ENCODE data around the gene MAP3K20. TPM values are rescaled to one million over a fixed set of nuclear protein-coding genes. Genes with fewer than 3 reads are reported as not detected.
A peak's percentile ranks its signal among the peaks of the same experiment; 100 is the strongest.
"Not testable (repeated sequence)": the region's sequence is repeated elsewhere in the genome, so short reads cannot be mapped to it uniquely, and the experiment has no call there.

MAP3K20 gene
- total RNA-seq, 1 donor from 2014 or later = 39.9 TPM

DNA sequence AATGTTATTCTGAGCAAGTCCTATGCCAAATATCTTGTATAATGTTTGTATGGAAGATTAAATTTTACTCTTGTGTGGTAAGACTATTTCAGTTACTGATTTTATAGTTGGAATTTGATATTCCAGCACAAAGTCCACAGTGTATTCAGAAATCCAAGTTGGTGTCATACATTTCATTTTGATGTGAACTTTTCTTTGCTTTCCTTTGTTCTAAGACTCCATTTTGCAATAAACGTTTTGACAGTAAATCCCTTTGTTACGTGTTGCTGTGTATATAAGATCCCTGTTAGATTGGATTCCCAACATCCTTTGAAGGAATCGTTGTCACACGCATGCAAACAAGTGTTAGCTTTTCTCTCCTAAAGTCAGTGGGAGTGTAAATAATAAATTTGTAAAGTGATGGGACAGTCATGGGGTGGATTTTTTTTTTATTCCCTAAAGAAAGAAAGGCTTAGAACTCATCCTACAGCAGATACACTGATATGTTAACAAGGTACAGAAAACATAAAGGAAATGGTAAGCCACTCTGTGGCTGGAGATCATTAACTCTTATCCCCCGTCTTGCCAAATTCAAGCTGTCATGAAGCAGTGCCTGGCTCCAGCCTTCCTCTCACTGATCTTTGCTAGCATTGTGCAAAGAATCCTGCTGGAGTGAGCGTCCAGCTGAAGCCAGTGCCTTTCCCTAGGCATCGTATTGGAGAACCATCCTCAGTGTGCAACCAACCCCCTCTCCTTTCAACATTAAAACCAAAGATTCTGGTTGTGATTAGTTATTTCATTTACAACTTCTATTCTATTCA lies 151.5 kb downstream of the MAP3K20 start:
- no peak for DNase-seq (ENCODE audit: low read depth)

DNA sequence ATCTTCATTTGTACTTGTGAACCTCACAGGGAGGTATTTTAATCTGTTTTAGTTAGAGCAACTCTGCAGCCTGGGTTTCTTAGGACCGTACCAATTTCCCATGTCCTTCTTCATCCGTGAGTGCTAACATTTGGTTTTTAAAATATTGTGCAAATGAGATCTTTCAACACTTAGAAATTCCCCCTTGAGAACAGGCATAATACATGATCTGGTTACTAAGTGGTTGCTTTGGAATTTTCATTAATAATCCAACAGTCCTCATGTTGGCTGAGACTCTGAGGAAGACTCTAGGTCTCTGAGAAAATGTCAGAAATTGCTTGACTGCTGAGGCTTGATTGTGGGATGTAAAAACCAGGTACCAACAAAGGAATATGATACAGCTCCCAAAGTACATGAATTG lies 153.4 kb downstream of the MAP3K20 start:
- no peak for DNase-seq (ENCODE audit: low read depth)

DNA sequence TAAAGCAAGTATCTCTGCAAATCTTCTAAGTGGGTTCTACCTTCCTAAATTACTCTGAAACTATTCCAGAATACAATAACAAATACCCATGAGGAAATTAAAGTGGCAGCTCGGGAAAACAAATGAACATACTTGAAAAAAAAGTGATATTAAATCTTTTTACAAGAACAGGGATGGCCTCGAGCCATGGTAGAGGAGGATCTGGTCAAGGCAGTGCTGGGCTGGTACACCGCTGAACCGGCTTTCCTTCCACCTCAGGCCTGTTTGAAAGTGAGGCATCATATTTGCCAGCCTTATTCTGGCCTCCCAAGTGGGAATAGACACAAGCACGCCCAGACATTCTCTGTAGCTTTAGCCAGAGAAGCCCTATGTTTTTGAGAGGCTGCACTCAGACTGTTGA lies 154.5 kb downstream of the MAP3K20 start:
- no peak for DNase-seq (ENCODE audit: low read depth)

DNA sequence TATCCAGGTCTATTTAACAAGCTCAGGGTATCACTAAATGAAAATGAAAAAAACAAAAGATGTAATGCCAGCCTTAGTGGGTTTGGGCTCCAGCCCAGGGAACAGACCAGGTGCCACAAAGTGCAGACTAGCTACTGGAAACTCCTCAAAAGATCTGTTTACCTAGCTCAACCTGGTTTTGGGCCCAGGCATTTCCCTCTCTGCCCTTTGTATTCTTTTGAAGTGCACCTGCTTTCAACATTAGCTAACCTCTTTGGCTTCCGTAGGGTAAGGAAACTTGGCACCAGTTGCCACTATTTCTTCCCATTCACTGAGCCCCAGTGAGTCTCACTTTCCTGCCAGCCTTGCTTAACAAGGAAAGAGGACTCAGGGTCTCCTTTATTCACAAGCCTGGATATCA lies 155.4 kb downstream of the MAP3K20 start:
- peak; percentile 21 for DNase-seq (ENCODE audit: low read depth)

DNA sequence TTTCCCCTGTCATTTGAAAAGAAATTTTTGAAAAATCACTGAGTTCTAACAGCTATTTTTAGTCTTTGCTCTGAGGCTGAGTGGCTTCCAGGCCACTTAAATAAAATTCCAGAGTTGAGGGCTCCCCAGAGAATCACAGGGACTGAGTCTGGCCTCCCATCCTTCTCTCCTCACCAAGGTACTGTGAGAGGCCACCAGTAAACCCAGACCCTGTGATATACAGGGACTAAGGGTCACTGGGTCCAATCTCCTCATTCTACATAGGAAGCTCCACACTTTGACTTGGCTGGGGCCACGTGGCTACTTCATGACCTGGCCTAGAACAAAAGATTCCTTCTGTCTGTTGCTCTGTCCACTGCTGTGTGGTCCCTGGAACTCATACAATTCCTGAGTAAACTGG lies 155.8 kb downstream of the MAP3K20 start:
- DNase-seq (ENCODE audit: low read depth) = peak; percentile 21

DNA sequence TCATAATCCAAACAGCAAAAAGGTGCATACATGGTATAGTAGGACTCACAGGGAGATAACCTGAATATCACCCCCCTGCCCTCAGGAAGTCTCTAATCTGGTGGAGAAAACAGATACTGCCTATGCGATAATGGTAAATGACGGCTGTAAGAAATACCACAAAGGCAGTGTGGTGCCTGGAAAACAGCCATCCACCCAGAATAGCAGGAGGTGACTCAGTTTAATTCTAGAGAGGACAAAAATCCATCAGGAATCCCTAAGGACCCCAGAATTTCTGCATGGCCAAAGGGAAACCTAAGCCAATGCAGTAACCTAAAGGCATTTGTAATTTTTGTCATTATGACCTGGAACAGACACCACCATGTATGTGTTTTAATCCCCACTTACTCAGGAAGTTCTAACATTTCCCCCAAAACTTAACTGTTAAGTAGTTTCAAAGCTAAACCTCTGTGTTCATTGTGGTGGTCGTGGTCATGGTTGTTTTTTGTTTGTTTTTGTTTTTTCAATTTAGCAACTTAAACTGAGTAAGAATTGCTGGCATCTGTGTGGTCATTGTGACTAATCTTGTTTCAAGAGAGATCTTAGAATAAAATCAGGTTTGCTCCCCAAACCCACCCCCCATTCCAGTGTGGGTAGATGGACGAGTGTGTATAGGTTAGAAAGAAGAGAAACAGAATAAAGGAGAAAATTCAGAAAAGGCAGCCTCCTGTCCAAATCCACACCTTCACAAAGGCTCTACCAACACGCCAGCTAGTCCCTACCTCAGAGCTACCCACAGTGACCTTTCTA lies 157.5 kb downstream of the MAP3K20 start:
- peak; percentile 58 for DNase-seq (ENCODE audit: low read depth)

DNA sequence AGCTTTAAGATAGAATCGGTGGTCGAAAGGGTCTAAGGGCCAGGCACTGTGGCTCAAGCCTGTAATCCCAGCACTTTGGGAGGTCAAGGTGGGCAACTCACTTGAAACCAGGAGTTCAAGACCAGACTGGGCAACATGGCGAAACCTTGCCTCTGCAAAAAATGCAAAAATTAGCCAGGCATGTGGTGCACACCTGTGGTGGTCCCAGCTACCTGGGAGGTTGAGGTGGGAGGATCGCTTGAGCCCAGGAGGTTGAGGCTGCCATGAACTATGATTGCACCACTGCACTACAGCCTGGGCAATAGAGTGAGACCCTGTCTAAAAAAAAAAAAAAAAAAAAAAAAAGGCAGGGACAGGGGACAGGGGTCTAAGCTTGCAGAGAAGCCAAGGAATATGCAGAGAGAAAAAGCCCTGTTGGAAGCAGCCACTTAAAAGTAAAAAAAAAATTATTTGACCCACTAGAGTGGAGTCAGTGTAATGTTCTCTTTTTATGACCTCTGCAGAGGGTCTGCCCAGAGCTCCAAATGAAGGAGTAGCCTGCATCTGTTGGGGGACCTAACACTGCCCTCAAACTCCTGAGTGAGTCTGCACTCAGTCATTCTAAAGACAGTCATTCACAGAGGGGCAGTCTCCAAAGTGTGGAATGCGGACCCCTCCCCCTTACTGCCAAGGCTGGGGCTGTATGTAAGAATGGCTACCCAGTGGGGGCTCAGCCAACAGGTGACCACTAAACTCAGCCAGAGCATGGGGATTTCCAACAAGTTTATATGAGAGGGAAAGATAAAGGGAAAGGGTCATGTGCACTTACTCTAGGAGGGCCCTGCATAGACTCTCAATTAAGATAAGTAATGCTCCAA lies 160.5 kb downstream of the MAP3K20 start:
- DNase-seq (ENCODE audit: low read depth) = no peak

DNA sequence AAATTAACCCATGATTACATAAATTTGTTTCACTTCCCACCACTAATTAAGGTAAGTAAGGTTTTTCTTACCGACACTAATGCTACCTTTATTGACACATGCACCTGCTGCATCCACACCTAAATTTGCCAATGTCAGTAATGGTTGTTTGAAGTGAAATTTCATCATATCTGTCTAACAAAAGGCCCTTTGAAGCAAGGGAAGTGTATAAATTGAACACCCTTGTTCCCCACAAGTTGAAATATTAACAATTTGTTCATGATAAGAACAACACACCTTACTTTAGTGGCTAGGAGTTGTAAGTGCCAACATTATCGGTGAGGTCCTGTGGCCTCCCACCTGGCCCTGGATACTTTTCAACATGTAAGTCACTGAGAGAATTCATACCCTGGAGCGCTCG lies 162.7 kb downstream of the MAP3K20 start:
- no peak for DNase-seq (ENCODE audit: low read depth)

DNA sequence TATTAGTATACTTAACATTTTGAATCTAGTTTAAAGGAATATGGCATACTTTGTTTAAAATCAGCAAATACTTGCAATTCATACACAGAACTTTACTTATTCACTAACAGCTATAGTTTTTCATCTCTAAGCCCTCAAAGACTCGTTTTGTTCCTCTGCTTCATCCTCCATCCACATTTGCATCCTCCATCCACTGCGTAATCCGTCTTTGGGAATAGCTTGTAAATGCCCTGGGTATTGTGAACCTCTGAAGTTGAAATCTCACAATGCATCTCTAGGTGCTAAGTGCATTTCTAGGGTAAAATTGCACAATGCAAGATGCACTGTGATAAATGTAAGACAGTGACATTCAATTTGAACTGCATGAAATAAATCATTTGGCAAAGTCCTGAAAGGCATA lies 163.2 kb downstream of the MAP3K20 start:
- no peak for DNase-seq (ENCODE audit: low read depth)

DNA sequence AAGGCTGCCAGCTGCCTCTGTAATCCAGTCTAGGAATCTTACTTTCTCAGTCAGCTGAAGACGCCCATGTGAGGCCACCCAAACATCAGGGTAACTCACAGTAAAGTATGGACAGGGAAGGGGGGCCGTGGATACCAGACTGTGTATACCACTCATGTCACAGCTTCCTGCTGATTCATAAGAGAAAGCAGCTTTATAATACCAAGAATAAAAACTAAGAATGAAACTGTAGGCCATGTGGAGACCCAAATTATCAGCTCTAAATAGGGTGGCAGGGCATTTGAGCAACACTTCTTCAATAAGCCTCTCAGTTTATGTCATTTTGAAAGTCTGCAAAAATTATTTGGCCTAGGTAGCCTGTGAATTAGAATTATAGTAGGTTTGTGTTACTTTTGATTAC lies 164.0 kb downstream of the MAP3K20 start:
- no peak for DNase-seq (ENCODE audit: low read depth)

DNA sequence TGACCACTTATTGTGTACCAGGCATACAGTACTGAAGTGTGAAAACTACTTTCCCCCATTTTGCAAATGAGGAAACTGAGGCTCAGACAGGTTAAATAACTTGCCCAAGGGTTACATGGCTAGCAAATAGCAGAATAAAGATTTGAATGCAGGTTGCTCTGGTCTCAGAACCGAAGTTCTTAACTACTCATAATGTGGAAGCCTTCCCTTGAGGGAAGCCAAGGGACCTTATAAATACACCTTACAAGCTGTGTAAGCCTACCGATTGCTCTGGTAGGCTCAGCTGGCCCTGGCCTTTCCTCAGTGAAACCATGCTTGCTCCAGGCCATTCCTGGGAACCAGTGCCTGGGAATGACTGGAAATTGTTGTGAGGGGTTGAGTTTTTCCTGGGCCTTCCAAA lies 164.4 kb downstream of the MAP3K20 start:
- no peak for DNase-seq (ENCODE audit: low read depth)

DNA sequence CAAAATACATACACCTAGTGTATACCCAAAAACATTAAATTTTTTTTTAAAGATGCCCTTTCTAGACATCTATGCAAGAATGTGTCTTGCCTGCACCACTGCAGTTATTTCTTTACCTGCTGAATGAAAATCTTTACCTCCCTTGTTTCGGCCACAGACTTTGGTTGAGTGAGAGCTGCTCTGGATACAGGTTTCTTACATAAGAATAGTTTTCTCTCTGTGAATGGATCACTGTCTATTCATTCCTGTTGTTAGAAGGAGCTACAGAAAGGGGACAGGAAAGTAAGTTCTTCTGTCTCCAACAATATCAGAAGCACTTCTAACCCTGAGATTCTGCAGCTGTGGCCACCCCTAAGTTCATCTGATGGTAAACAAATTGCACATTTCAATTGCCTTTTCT lies 166.0 kb downstream of the MAP3K20 start:
- DNase-seq (ENCODE audit: low read depth) = no peak

DNA sequence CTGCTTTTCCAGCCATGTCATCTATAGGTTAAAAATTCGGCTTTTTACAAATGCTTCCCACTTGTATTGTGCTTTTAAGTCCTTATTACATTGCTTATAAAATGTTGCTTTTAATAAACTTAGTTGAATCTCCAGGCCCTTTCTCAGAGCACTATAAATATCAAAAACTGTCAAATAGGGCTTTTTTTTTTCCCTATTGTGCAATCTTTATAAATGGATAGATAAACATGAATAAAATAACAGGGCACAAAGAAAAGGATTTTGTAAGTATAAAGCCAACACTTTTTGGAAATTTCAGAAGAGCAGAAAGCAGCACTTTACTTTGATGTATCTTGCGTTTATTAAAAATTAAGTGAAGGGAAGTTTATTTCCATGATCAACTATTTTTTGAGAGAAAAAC lies 171.5 kb downstream of the MAP3K20 start:
- DNase-seq (ENCODE audit: low read depth) = no peak

DNA sequence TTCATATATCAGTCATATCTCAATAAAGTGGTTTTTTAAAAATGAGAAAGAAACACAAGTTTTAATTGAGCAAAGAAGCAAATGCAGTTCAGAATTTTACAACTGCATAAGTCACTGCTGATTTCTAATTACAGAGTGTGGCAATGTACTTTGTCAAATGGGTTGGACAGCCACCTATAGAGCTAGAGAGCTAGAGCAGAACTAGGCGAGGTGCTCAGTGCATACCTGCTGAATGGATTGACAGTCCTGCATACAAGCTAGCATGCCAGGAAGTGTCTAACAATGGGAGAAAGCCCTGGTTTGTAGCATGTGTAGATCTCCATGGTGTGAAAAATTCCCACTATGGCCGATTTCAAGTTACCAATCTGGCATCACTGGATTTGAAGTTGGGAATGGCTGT lies 172.7 kb downstream of the MAP3K20 start:
- DNase-seq (ENCODE audit: low read depth) = no peak

DNA sequence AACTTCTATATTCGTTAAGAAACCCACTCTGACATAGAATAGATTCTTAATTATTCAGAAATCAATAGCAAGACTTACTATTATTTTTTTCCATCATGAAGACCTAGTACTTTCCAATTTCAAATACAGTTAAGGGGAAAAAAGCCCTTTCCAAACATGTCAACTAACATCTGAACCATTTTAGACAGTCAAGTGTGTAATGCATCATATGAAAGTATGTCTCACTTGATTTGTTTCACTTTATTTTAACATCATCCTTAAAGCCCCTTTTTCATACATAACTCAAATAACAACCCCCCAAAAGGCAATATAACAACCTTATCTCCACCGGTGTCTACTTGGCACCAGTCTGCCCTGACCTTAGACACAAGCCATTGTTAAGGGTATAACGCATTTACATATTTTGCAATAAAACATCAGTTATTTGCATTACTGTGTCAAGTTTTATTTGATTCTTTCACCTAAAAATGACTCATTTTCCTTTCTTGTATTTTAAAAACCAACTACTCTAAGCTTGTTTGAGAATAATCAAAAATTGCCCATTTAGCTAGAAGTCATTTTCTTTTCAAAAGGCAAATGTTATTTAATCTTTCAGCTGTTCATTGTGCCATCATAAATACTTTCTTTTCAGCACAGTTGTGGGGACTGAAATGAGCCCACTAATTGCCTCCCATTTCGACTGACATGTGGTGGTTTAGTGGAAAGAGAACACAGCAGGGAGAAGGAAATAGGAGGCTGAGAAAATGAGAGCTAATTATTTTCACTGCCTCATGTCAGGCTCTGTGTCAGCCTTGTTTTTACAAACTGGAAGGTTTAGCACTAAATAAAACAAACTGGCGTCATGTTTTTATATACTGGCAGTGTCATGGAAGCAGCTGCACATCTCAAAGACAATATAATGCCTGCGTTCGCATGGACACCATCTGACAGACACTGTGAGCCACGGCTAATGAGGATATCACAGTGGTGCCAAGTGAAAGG lies 174.3 kb downstream of the MAP3K20 start:
- DNase-seq (ENCODE audit: low read depth) = peak; percentile 23

DNA sequence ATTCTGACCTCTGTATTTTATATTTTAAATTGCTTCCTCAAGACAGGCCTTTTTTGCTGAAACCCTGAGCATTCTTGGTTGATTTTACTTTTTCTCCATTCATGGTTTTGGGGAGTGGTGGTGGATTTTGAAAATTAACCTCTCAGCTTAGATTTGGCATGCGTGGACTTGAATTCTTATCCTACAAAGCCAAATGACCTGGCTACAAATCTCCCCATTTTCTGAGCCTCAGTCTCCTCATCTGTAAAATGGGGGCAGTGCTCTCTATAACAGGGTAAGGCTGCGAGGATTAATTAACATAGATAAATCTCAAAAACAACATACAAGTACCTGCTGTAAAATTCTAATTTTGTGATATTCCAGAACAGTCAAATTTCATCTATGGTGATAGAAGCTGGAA lies 175.6 kb downstream of the MAP3K20 start:
- DNase-seq (ENCODE audit: low read depth) = no peak

DNA sequence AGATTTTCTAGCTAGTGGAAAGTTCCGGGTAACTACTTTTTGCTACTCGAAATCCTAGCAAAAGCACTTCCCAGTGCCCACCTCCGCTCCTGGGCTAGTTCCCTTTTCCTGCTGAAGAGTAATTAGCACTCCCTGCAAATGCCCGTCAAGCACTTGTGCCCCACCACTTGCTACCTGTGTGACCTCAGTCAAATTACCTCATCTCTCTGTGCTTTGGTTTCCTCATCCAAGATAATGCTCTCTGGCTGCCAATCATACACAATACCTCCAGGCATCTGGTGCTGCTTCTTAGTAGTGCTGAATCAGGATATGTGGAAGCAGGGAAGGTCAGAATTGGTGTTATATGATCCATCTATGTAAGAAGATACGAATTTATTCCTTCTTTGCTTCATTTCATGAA lies 176.9 kb downstream of the MAP3K20 start:
- no peak for DNase-seq (ENCODE audit: low read depth)

DNA sequence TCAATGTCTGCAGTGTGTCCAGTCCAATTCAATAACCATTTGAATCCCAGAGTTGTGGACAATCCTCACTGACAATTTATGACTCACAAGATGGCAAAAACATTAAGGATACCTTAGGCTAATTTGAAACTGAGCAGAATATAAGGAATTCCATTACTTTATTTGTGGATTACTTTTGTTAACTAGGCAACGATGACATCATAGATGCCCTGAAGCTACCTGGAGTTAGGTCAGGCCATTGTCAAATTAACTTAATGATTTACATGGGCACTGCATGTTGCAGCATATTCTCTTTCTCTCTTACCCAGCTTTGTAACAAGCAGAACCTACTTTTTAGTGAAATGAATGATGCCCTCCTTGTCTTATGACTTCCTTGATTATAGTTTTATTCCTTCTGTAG lies 179.0 kb downstream of the MAP3K20 start:
- no peak for DNase-seq (ENCODE audit: low read depth)

DNA sequence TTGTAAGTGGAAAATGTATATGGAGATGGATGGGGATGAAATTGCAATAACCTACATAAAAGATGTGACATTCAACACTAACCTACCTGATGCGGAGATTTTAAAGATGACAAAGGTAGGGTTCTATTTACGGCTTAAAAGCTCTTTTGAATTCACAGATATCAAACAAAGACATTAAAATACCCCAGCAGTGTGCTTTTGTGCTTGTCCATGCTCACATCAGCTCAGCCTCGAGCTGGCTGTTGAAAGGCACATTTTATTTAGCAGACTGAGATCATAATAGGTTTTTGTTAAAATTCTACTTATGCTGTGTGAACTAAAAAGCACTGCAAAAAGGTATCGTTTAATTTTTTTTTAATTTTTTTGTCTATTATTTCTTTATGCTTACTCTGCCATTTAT lies 183.1 kb downstream of the MAP3K20 start:
- no peak for DNase-seq (ENCODE audit: low read depth)

DNA sequence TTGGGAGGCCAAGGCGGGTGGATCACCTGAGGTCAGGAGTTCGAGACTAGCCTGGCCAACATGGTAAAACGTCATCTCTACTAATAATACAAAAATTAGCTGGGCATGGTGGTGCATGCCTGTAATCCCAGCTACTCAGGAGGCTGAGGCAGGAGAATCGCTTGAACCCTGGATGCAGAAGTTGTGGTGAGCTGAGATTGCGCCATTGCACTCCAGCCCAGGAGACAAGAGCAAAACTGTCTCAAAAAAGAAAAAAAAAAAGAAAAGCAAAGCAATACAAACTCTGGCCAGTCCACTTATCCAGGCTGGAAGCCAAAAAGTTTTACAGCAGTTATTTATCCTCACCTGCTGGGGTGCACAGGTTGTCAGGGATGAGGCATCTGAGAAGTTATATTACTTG lies 186.7 kb downstream of the MAP3K20 start:
- DNase-seq (ENCODE audit: low read depth) = not testable (repeated sequence)

DNA sequence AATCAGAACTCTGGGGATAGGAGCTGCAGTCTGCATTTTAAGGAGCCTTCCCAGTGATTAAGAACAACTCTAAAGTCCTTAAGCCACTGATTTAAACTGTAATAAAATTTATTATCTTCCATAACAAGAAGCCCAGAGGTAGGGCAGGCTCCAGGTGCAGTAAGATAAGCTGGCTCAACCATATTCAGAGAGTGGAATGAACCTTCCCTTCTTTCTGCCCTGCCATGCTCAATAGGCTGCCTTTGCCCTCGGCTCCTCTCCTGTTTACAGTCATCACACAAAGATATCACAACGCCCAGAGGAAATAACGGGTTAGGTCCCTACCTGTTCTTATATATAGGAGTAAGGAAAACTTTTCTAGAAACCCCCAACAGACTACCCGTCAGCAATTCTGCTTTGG lies 188.5 kb downstream of the MAP3K20 start:
- no peak for DNase-seq (ENCODE audit: low read depth)

All from myocyte (in vitro differentiated cells).